Measurements from ENCODE around the gene CDK5RAP1.

CDK5RAP1 gene

DNA sequence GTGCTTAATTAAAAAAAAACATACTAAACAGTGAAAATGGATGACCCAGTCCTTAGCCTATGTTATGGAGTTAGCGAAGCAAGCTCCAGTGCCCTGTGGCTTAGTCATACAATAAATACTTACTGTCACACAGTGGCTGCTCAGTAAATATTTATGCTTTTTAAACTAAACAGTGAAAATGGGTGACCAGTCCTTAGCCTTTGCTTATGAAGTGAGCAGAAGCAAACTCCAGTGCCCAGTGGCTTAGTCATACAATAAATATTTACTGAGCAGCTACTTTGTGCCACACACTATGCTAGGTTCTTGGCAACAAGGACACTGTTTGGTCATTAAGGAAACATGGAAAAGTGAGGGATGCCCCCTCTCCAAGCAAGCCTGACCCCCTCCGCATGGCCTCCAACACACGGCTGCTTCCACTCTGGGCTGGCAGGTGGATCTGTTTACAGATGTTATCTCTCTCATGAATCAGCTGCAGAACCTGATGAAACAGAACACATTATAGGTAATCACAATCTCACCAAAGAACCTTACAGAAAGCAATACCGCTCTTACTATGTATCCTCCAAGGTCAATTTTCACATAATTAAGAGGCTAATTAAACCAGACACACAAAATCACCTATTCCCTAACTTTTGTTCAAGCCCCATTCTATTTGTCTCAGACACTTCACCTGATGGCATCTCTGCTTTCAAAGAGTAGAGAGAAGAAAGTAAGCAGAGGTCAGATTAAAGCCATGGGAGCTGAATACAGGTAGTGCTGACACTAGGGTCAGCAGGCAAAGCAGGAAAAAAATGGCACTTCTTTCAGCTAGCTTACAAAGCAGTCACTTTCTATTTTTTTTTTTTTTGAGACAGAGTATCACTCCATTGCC, 27.3 kb downstream of the CDK5RAP1 start:
- no peak for DNase-seq

DNA sequence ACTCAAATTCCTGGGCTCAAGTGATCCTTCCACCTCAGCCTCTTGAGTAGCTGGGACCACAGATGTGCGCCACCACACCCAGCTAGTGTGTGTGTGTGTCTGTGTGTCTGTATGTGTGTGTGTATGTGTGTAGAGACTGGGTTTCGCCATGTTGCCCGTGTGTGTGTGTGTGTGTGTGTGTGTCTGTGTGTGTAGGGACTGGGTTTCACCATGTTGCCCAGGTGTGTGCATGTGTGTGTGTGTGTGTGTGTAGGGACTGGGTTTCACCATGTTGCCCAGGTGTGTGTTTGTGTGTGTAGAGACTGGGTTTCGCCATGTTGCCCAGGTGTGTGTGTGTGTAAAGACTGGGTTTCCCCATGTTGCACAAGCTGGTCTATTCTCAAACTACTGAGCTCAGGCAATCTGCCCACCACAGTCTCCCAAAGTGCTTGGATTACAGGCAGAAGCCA, 28.3 kb downstream of the CDK5RAP1 start:
- DNase-seq = no peak

DNA sequence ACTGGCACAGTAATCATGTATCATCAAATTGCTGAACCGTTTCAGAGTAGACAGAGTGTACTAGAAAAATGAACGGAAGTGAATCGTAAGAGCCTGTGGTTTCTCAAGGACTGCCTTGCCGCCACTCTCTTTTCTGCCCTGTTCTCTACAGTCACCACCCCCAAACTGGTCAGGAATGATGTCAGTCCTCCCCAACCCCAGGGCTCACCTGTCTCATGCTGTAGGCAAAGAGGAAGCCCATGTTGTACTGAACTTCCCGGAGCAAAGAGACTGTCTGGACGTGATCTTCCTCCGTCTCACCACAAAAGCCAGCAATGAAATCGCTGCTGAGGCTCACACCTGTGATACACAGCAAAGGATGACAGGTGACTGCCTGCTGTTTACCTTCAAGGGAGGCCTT, 31.0 kb downstream of the CDK5RAP1 start:
- peak; percentile 61 for DNase-seq

DNA sequence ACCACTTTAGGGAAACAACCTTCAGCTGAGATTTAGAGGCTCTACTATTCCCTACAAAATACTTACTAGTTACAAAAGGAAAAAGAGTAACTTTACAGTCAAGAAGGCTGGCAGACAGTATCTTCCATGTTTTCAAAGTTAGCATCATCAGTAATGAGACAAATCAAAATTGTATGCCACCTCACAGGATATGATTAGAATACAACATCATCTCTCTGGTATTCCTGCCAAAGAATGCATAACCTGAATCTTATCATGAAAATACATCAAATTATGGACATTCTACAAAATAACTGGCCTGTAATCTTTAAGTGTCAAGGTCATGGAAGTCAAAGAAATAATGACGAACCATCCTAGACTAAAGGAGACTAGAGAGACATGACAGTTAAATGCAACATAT, 38.4 kb downstream of the CDK5RAP1 start:
- DNase-seq = no peak

DNA sequence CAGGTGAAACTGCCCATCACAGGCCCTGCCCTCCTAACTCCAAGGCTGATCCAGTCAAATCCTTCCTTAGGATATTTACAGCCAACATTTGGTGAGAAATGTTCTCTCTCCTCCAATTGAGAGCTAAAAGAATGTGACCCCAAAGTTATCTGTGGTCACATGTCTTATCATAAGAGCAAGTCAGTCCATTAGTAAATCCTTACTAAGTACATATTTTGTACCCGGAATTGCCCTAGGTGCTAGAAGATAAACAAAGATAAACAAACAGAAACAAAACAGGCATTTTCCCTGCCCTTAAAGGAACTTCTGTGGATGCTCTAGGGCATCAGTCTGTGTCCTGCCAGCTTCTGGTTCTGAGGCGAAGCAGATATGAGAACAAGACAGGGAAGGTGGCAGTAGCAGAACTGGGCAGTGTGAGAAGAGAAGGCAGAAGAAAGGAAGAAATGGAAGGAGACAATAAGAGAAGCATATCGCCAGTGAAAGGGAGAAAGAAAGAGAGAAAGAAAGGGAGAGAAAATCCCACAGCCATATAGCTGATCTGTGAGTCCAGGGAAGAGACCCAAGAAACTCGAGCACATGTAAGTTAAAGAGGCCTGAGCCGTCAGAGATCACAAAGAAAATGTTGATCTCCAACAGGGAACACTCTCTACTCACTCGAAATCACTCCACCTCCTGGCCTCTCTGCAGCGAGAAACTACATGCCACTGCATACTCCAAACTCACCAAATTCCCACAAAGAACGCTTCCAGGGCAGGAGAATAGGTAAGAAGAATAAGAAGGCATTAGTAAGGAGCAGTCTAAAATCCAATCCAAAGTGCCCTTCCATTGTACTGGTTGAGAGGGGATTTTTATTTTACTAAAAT, 41.7 kb downstream of the CDK5RAP1 start:
- no peak for DNase-seq

DNA sequence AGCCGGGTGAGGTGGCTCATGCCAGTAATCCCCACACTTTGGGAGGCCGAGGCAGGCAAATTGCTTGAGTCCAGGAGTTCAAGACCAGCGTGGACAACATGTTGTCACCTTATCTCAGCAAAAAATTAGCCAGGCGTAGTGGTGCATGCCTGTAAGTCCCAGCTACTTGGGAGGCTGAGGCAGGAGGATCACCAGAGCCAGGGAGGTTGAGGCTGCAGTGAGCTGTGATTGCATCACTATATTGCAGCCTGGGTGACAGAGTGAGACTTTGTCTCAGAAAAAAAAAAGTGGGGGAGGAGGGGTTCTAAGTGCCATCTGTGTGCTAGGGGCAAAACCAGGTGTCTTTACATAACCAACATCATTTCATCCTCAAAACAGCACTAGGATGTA, 48.3 kb downstream of the CDK5RAP1 start:
- DNase-seq = no peak

DNA sequence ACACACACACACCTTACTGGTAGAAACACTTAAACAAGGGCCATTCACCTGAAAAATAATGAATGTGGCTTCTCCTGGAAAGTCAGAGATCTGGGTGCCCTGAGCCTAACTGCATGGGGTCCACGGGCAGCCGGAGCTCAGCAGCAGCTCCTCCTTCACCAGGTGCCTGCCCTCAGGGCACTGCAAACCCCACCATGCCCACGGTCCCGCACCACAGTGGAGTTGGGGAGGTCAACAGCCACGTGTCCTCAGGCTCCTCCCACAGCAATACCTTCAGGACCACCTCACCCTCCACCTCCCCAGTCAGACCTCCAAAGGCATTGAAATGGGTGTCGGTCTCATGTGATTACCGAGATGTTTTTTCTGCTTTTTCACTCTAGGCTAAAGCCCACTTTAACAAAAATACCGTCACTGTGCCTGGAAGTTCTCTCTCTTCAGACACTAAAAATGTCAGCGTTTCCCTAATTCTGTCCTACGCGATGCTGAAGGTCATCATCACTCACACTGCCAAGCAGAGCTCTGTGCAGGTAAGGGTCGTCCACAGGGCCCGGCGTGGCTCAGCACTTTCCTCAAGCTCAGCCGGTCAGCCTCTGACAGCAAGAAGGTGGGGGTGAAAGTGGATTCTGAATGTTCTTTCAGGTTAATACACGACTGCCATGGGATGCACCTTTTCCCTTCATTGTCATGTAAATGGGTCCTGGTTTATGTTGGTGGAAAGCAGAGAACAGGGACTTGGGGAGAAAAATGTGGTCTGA, 48.9 kb downstream of the CDK5RAP1 start:
- DNase-seq = no peak

DNA sequence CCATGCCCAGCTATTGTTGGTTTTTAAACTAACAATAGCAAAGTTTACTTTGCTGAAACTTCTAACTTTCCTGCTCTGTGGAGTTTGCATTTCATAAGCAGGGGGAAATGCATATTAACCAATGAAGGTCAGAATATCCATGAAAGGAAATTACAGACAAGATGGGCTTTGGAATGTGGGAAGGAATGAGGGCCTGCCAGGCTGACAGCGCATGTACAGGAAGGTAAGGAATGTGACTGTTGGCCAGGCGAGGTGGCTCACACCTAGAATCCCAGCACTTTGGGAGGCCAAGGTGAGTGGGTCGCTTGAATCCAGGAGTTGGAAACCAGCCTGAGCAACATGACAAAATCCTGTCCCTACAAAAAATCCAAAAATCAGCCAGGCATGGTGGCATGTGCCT, 49.6 kb downstream of the CDK5RAP1 start:
- DNase-seq = no peak

DNA sequence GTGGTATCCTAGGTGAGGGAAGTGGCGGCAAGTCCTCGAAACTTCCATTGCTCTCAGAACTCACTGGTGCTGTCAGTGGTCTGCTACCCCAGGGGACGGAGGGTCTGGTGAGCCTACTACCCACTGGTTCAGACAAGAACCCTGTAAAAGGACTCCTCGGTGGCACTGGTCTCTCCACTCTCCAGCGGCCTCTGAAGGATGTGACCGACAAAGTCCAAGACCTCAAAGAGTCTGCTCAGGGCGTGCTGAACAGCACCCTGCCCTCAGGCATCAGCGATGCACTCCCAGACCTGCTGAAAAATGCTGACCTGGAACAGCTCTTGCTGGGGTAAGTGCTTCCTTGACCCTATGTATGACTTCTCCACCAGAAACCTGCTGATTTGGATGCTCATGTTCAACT, 51.8 kb downstream of the CDK5RAP1 start:
- DNase-seq = no peak

DNA sequence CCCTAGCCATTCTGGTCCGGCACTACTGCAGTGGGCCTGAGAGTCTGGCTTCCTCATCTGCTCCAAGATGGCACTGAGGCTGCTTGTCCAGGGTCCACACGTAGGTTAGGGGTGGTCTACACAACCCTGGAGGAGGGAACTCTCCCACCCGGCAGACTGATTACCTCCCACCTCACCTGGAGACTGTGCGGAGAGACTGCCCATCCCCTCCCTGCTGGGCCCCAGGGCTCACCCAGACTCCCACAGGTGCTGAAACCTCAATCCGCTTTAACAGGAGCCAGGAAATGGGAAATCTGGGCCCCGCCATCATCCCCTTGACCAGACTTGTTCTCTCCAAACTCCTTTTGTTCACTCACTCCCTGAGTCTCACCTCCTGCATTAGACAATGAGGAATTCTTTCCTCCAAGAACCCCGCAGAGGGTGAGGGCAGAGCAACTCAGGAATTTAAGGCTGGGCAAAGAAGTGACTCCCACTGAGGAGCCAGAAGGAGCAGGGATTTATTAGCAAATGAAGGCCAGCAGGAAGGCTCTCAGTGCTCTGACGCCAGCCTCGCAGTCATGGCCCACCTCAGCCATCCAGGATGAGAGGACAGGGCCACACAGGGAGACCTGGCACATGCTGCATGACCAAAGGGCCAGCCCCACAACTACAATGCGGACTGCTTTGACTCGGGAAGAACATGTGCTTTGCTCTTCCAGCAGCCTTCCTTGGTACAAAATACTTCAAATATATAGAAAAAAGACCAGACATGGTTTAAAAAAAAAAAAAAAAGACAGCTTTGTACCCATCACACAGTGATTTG, 53.0 kb downstream of the CDK5RAP1 start:
- no peak for DNase-seq

DNA sequence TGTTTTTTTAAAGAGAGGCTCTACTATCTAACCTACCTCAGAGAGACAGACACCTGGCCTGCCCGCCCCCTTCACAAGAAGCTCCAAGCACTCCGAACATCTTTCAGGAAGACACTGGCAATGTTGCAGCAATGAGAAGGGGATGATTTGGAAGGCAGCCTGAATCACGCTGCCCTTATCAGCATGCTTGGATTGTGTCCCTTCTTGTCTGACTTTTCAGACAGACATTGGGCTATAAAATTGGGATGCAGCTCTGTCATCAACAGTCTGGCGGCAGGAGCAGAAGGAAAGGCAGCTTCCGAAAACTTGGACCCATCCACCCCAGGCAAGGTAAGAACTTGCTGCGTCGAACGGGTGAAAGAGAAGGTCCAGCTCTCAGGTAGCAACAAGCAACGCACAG, 56.0 kb downstream of the CDK5RAP1 start:
- no peak for DNase-seq

DNA sequence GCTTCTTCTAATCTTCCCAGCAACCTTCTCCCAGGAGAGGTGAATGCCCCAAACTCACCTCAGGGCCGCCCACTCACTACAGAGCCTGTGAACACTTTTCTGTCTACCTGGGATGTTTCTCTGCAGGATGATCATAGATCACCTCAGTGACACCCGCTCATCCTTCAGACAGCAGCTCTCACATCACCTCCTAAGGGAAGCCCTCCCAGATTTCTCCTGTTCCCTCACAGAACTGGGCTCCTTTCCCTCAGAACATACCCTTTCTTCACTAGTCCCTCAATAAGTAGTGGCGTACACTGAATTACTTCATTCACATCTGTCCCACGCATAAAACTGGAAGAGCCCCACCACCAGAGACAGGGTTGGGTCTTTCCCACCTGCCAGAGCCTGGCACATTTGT, 57.8 kb downstream of the CDK5RAP1 start:
- DNase-seq = no peak

DNA sequence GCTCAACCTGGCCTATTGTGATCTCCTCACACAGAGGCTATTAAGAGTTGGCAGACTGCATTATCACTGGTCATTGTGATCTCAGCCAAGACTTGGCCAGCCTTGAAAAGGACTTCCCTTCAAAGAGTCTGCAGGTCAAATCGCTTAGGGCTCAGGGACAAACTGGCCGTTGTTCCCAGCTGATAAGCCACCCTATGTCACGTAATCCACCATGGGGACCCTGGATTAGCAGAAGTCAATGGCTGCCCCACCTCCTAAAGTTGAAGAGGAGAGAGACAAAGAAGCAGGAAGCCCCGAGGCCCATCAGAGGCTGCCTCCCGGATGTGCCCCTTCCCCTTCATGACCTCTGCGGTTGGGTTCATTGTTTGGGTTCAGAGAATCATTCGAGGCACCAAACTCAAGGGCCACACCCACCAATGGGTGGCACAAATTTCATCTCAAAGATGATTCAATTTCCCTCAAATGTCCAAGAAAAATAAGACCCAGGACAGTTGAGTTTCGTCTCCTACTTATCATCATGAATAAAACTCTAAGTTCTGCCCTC, 61.7 kb downstream of the CDK5RAP1 start:
- DNase-seq = no peak

DNA sequence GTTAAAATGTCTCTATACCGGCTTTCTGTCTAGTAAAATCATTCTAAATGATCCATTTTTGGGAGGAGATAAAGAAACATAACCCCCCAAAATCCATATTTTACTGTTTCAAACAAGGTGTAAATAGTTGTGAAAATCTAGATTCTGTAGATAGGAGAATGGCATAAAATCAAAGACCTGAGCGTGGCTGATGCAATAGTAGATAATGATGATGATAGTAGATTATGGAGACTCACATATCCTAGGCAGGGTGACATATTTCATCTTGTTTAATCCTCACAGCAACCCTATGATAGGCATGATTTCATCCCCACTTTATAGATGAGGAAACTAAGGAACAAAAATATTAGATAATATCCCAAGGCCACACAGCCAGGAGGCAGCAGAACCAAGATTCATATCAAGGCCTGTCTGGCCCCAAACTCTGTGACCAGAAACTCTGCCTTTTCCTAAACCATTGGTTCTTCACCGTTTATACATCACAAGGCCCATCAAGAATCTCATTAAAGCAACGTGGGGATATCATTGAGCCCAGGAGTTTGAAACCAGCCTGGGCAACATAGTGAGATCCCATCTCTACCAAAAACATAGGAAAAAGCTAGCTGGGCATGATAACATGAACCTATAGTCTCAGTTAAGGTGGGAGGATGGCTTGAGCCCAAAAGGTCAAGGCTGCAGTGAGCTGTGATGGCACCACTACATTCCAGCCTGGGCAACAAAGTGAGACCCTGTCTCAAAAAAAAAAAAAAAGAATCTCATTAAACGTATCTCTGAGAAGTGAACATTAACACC, 62.7 kb downstream of the CDK5RAP1 start:
- no peak for DNase-seq

DNA sequence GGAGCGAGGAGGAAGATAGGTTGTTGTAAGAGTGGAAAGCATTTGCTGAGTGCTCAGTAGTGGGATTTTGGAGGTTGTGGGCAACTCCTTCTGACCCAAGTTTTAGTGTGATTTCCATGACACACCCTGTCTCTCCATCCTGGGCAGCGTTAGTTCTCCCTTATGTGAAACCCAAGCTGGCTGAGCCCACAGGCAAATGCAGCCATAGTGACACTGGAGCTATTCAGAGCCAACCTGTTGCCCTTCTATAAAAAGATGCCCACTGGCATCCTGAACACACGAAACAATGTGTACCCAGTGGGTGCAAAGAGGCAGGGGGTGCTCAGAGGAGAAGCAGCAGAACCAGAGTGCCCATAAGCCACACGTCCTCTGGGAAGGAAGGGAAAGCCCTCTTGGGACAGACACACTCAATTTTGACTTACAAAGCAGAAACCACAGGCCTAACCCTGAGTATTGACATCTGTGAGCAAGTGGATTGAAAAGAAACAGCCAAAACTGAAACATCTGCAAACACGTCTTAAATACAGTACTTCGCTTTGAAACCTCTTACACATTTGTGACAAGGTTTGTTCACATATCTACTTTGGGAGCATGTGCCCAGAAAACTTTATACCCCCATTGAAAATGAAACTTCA, 63.7 kb downstream of the CDK5RAP1 start:
- no peak for DNase-seq

DNA sequence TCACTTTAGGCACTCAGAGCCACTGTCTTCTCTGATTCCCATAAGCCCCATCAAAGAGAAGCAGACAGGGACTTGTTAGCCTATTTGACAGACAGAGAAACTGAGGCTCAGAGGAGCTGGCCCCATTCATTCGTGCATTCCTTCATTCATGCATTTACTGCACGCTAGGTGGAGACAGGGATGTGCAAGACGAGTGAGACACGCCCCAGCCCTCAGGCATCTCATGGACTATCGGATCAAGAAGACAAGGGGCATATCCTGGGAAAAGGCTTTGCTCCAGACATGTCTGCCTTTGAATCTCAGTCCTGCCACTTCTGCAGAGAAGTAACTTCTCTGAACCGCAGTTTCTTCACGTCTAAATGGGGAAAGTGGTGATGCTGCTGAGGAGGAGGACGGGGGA, 64.2 kb downstream of the CDK5RAP1 start:
- no peak for DNase-seq

DNA sequence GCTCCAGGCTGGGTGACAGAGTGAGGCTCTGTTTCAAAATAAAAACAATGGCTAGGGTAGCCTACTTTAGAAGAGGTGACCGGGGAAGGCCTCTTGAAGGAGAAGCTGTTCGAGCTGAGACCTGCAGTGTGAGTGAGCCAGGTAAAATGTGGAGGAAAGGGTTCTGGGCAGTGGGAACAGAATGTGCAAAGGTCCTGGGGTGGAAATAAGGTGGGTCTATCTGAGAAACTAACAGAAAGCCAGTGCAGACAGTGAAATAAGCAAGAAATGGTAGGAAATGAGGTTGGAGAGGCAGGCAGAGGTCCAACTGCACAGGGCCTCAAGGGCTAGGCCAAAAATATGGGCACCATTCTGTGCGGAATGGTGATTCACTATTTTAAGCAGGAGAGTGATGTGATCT, 64.9 kb downstream of the CDK5RAP1 start:
- no peak for DNase-seq

DNA sequence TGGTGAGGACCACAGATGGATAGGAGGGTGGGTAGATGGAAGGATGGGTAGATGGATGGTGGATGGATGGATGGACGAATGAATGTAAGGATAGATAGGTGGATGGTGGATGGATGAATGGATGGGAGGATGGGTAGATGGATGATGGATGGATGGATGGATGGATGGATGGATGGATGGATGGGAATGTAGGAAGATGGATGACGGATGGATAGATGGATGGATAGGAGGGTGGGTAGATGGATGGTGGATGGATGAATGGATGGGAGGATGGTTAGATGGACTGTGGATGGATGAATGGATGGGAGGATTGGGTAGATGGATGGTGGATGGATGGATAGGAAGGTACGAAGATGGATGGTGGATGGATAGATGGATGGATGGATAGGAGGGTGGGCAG, 67.2 kb downstream of the CDK5RAP1 start:
- no peak for DNase-seq

DNA sequence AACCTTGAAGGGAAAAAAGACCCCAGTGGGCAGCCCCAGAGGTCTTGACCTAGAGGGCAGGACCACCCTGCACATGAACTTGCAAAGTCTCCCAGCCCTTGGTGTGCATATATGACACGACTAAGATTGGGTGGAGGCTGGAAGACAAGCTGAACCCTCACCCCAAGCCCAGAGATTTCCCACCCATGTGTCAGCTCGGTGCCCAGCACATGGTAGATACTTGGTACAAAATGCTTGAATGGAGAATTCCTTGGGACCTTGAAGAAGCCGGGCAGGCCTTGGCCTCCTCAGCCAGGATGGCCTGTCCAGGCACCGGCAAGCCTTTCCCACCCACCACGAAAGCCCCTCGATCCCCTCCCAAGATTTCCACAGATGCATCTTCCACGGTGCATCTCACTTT, 67.7 kb downstream of the CDK5RAP1 start:
- DNase-seq = no peak

DNA sequence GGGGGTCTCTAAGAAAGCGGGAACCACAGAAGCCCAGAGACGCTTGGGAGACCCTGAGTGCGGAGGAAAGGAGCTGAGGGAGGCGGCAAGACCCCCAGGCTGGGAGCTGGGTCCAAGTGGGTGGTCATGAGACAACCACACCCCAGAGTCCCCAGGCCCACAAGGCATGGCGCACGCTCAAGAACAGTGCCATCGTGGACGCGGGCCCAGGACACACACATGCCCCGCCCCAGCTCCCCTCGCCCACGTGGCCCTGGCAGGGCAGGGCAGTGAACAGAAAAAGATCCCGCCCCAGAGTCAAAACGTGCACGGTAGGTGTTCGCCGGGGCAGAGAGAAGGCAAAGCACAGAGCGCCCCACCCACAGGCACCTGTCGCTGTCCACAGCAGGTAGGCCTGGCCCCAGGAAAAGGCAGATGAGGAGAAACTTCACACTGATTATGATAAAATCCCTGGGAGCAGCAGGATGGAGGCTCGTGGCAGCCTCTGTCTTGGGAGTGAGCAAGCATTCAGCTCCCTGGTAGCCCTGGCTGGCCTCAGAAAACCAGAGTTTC, 68.3 kb downstream of the CDK5RAP1 start:
- no peak for DNase-seq
